HEK293 (cell line): ENCODE data around the gene GPATCH3.

Experiments
- PRDM10 ChIP-seq: fragments of 450-650 bp; formaldehyde crosslinking; IDR thresholded peaks from 2 replicates; pipeline ENCODE4 v1.5.1; 2016; ENCODE audit warnings: missing biosample characterization, missing genetic modification characterization
- ZNF274 ChIP-seq, 2 experiments: fragments of 200-500 bp in 1 of 2; fragments of 450-650 bp in 1 of 2; sonication (Bioruptor generic) in 1 of 2; formaldehyde crosslinking in 1 of 2; IDR thresholded peaks; 2 replicates each; pipeline versions ENCODE4 v1.5.1 to v1.6.1; 2014 to 2016; ENCODE audit warnings: borderline replicate concordance in 1 of 2, inconsistent platforms in 1 of 2, low read length in 1 of 2, missing biosample characterization in 1 of 2, missing genetic modification characterization in 1 of 2
- ZNF785 ChIP-seq: fragments of 450-650 bp; formaldehyde crosslinking; IDR thresholded peaks from 2 replicates; pipeline ENCODE4 v1.5.1; 2016; ENCODE audit warnings: missing biosample characterization, missing genetic modification characterization
- TF ChIP-seq, protein P1 (sequence below): fragments of 450-650 bp; formaldehyde crosslinking; IDR thresholded peaks from 2 replicates; pipeline ENCODE4 v1.5.1; 2016; ENCODE audit warnings: missing biosample characterization, missing genetic modification characterization

GRCh38 chr1:26941311-26941710 is 41.0 kb upstream of the GPATCH3 start:
- TF ChIP-seq, protein P1, sequence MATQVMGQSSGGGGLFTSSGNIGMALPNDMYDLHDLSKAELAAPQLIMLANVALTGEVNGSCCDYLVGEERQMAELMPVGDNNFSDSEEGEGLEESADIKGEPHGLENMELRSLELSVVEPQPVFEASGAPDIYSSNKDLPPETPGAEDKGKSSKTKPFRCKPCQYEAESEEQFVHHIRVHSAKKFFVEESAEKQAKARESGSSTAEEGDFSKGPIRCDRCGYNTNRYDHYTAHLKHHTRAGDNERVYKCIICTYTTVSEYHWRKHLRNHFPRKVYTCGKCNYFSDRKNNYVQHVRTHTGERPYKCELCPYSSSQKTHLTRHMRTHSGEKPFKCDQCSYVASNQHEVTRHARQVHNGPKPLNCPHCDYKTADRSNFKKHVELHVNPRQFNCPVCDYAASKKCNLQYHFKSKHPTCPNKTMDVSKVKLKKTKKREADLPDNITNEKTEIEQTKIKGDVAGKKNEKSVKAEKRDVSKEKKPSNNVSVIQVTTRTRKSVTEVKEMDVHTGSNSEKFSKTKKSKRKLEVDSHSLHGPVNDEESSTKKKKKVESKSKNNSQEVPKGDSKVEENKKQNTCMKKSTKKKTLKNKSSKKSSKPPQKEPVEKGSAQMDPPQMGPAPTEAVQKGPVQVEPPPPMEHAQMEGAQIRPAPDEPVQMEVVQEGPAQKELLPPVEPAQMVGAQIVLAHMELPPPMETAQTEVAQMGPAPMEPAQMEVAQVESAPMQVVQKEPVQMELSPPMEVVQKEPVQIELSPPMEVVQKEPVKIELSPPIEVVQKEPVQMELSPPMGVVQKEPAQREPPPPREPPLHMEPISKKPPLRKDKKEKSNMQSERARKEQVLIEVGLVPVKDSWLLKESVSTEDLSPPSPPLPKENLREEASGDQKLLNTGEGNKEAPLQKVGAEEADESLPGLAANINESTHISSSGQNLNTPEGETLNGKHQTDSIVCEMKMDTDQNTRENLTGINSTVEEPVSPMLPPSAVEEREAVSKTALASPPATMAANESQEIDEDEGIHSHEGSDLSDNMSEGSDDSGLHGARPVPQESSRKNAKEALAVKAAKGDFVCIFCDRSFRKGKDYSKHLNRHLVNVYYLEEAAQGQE (tag by site-specific recombination) = no peak
- TF ChIP-seq PRDM10 (tag by site-specific recombination) (no peak), ZNF274 (IDR thresholded peaks at IDR 0.05; ENCODE audit: low read length) (no peak), ZNF274 (tag by site-specific recombination; IDR thresholded peaks at IDR 0.05; ENCODE audit: borderline replicate concordance) (no peak), ZNF785 (no peak)
